HG03175 (cell line): ENCODE measurements around the gene MFSD2B.
A peak's percentile ranks its signal among the peaks of the same experiment; 100 is the strongest.
"Not testable (repeated sequence)": the region's sequence is repeated elsewhere in the genome, so short reads cannot be mapped to it uniquely, and the experiment has no call there.

Experiments used
- ATAC-seq: cut with Tn5 transposase; IDR thresholded peaks from one replicate; pipeline ENCODE4 v1.9.1; 2021; ENCODE audit warnings: mild to moderate bottlenecking, moderate library complexity; ENCODE audit not compliant: unreplicated experiment

The MFSD2B gene

DNA sequence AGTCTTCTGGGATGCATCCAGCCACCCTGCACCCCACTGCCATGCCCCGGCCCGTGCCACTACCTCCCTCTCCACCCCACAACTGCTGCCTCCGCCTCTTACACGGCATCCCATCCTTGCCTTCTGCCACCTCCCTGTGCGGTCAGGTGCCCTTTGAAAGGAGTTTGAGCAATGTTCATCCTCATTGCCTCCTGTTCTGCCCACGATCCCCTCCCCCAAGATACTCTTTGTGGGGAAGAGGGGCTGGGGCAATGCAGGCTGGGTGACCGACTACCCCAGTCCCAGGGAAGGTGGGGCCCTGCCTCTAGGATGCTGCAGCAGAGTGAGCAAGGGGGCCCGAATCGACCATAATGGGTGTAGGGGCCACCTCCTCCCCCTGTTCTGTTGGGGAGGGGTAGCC lies 8.4 kb downstream of the MFSD2B start:
- no peak for ATAC-seq

DNA sequence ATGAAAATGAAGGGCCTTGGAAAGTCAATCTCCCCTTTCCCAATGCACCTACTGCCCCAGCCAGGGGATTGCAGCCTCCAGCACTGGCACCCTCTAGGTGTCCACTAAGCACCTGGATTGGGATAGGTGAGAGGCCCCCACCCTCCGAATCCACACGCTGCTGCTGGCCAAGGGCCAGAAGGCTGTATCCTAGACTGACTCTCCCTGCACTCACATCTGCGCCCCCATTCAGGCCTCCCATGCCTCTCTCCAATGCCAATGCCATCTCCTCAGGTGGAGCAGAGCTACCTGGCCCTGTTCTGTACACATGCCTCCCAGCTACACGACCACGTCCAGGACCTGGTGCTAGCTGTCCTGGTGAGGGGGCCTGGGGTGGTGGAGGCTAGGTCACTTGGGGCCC lies 9.8 kb downstream of the MFSD2B start:
- no peak for ATAC-seq

DNA sequence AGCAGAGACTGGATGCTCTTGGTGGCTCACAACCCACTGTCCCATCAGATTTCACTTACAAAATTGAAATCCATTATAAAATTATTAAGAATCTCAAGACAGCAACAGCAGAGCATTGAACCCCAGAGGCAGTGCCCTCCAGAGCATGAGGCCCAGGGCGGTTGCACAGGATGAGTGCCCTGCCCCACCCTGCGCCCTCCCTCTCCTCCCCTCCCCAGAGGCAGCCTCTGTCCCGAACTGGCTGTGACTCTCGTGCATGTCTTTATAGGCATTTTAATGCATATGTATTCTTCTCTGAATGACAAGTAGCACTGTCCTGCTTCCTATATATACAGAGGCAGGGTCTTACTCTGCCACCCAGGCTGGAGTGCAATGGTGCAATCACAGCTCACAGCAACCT lies 10.4 kb downstream of the MFSD2B start:
- no peak for ATAC-seq

DNA sequence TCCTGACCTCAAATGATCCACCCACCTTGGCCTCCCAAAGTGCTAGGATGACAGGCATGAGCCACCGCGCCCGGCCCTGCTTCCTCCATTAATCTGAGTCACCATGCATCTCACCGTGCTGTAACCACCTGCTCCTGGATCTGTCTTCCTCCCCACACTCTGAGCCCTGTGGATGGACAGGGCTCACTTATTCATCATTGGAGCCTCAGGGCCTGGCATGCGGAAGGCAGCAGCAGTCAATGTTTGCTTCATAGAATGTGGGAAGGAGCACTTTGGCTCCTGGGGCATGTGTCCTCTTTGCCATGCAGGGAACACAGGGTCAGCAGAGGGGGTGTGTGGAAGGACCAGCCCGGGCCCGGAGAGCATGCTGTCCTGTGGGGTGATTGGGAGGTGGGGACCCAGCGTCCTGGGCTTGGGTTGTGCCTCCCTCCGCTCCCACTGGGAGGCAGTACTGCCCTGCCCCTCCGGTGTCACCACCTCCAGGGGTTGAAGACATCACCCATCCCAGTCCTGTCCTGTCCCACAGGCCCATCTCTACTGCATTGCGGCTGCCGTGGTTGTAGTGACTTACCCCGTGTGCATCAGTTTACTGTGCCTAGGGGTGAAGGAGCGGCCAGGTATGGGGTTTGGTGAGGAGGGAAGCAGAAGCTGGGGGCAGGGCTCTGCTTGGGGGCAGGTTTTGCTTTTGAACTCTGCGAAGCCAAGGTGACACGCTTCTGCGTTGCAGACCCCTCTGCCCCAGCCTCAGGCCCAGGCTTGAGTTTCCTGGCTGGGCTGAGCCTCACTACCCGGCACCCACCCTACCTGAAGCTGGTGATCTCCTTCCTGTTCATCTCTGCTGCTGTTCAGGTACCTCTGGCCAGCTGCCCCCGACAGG lies 11.5 kb downstream of the MFSD2B start:
- ATAC-seq = no peak

DNA sequence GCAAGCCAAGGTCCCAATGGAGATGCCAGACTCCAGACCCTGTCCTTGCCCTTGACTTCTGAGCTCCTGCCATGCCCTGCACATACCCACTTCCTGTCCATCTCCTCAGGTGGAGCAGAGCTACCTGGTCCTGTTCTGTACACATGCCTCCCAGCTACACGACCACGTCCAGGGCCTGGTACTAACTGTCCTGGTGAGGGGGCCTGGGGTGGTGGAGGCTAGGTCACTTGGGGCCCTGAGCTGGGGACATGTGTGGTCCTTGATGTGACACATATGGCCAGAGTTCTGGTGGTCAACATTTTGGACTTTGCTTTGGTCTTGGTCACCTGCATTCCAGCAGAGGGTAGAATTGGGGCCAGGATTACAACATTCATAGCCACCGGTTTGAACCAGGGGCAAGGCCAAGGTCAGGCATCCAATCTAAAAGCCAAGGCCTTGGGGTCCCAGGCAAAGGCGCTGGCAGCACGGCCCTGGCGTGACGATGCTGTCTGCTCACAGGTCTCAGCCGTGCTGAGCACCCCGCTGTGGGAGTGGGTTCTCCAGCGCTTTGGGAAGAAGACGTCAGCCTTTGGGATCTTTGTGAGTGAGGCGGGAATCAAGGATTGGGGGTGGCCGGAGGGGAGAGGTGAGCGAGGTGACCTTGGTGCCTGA lies 12.6 kb downstream of the MFSD2B start:
- no peak for ATAC-seq

DNA sequence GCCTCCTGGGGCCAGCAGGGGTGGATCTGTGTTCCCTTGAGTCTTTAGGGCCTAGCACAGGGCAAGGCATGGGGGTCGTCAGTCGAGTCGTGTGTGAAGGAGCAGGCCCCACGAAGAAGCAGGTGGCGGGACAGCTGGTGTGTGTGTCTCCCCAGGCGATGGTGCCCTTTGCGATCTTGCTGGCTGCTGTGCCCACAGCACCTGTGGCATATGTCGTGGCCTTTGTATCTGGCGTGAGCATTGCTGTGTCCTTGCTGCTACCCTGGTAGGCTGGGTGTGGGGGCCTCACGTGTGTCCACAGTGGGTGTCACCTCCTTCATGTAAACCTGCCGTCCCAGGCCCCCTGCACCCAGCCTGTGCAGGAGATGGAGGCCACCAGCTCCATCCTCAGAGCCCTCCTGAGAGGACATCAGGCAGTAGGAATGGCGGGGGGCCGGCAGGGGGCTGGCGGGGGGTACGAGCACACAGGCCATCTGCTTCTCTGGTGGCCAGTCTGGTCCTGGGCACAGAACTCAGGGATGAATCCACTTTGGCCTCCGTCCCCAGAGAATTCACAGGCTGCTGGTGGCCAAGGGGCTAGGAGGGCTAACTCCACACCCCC lies 13.2 kb downstream of the MFSD2B start:
- ATAC-seq = no peak

DNA sequence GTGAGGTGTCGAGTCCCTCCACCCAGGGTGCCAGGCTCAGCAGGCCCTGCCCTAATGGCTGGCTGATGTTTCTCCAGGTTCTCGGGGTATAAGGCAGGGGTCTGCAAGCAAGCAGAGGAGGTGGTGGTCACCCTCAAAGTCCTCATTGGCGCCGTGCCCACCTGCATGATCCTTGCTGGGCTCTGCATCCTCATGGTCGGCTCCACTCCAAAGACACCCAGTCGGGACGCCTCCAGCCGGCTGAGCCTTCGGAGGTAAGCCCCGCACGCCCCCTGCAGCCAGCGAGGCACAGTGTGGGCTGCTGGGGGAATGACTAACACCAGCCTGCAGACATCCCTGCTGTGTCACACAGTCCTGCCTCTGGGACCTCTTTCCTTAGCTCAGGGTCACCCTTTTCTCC lies 14.1 kb downstream of the MFSD2B start:
- no peak for ATAC-seq

DNA sequence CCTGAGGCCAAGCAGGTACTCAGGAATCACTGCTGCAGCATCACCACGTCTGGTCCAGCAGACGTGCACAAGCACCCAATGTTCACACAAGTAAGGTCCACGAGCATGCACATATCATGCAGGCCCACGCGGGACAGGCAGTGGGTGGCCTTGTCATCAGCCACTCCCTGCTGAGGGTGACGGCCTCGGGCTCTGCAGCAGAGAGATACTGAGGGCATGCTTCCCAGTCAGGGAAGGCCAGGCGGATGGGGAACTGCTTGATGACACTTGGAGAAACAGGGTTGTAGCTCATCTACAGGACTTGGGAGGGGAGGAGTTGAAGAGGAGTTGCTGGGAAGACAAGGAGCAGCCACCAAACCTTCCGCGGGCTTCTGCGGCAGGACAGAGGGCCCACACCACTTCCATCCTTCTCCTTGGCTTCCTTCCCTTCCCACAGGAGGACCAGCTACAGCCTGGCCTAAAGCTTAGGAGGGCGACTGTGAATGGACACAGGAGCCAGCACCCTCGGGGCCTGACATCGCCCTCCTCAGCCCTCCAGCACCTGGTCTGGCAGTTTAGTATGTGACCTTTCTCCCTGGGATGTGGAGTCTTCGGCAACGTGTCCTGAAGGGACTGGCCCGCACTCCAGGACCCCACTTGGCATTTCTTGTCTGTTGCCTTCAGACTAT lies 15.2 kb downstream of the MFSD2B start:
- no peak for ATAC-seq

DNA sequence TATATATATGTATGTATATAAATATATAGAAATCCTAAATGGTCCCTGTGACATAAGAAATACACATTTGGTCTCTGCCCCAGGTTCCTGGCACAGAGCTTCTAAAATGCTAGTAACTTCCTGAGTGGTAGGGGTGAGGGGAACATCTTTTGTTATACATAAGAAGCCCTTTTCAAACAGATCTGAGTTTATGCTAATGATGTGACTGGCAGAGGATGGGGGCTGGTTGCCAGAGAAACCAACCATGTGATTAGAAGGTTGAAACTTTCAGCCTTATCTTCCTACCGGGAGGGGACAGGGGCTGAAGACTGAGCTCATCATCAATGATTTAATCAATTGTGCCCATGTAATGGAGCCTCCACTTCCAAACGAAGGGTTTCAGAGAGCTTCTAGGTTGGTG lies 16.3 kb downstream of the MFSD2B start:
- ATAC-seq = no peak

DNA sequence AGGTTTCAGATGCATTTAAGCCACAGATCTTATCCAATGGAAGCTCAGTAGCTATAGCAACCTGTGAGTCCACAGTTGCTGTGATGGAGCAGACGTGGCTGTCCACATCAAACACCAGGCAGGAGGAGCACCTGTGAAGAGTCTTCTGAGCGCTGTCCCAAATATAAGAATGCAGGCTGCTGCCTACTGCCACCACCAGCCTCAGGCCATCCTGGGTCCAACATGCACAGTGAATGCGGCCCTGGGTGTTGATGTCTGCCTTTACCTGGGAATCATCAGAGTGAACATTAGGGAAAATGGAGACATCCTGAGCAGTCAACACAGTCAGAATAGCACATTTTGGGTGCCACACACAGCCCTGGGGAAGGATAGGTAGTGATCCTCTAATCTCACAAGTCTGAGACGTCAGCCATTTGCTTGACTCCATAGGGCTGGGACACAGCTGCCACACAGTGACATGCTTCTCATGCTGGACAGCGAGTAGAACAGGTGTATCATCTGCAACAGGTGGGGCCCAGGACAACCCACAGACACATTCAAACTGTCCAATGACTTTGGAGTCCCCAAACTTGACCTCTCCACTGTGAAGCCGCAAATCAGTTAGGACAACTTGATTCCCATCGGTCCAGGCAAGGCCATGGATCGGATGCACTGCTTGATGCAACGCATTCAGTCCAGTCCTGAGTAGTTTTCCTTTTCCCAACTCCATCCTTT lies 29.1 kb downstream of the MFSD2B start:
- no peak for ATAC-seq

DNA sequence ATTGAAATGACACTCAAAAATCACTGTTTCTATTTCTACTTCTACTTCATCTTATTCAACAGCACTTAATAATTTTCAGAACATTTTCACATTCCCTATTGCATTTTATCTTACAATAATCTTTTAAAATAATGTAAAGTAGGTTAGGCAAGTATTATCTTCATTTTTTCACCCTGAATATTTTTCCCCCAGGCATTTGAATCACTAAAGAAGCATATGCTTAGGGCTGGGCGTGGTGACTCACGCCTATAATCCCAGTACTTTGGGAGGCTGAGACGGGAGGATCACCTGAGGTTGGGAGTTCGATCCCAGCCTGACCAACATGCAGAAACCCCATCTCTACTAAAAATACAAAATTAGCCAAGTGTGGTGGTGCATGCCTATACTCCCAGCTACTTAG lies 30.6 kb downstream of the MFSD2B start:
- no peak for ATAC-seq

DNA sequence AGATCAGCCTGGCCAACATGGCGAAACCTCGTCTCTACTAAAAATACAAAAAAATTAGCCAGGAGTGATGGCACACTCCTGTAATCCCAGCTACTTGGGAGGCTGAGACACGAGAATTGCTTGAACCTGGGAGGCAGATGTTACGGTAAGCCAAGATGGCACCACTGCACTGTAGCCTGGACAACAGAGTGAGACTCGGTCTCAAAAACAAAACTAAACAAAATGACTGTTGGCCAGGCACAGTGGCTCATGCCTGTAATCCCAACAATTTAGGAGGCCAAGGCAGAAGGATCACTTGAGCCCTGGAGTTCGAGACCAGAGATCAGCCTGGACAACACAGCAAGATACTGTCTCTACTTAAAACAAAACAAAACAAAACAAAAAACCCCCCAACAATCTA lies 33.2 kb downstream of the MFSD2B start:
- not testable (repeated sequence) for ATAC-seq

DNA sequence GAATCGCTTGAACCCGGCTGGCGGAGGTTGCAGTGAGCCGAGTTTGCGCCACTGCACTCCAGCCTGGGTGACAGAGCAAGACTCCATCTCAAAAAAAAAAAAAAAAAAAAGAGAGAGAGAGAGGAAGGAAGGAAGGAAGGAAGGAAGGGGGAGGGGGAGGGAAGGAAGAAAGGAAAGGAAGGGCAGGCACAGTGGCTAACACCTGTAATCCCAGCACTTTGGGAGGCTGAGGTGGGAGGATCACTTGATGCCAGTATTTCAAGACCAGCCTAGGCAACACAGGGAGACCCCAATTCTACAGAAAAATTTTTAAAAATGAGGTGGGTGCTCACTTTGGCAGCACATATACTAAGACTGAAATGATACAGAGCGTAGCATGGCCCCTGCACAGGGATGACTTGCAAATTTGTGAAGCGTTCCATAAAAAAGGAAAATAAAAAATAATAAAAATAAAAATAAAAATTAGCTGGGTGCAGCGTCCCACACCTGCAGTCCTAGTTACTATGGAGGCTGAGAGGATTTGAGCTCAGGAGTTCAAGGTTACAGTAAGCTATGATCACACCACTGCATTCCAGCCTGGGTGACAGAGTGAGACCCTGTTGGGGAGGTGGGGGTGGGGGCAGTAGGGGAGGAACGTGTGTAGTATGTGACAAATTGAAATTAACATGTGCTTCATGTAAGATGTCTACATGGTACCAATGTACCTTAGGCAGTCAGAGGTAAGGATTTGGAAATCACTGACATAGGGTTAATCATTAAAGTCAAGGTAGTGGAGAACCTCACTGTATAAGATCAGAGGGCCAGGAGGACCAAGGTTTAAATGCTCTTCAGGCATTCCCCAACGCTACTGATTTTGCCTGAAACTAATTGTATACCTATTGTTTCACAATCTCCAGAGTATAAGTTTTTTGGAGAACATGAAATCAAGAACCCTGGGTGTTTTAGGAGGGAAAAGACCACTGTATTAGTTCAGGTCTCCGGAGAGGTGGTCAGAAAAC lies 35.9 kb downstream of the MFSD2B start:
- ATAC-seq = no peak

DNA sequence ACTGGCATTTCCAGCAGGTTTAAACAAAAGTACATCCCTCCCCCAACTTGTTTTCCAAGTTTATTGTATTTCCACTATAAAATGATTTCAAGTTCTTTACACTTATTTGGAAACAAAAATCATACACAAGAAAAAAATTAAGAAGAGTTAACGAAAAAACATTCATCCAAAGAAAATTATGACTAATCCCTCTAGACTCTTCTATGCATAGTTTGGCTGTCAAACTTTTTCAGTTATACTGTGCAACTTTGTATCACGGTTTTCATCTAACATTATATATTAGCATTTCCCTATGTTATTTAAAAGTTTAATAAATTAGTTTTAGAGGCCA lies 36.7 kb downstream of the MFSD2B start:
- no peak for ATAC-seq

DNA sequence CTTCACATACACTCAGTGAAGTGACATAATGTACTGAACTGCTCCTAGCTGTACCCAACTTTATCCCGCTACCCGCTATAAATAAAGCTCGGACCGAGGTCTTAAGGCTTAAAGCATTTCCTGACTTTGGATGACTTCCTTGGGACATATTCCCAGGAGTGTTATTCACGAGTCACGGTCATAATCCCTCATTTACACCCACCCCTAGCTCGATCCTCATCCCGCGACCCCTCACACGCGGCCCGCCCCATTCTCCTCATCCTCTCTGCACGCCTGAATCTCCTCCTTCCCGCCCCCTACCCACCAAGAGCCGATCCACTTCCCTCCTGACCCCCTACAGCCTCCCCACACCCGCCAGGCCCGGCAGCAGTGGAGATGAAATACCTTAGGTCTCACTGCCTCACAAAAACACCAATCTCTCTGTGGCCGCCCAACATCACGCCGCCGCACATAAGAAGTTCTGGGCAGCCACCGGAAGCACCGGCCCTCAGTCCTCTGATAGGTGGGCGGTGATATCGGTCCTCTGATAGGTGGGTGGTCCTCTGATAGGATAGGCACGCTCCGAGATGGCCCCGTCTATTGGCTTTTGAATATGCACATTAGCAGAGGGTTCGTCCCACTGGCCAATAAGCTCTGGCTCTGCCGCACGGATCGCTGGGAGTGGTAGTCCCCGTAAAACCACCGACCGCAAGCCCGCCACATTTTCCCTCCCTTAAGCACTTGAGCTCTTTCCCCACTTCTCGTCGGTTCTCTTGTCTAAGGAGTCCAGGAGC lies 37.2 kb downstream of the MFSD2B start, which contains the start of gene WDCP:
WDCP (minus strand) TSS at position 462 of the 773 bp plus-strand sequence. CDS start 7,897 bp downstream, outside the sequence.
- peak; percentile 99 for ATAC-seq

DNA sequence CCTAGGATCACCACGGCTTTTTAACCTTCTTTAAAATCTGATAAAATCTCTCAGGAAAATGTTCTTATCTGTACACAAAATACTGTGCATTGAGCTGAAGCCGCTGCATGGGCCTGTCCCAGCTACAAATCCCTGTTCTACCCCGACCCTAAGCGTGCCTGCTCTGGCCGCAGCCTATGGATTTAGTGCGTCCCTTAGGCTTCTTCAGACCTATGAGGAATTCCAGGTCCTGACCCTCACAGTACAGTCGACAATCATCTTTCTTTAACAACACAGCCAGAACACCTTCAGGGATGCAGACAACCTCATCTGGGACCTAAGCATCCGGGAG lies 37.8 kb downstream of the MFSD2B start:
- ATAC-seq = peak; percentile 2

DNA sequence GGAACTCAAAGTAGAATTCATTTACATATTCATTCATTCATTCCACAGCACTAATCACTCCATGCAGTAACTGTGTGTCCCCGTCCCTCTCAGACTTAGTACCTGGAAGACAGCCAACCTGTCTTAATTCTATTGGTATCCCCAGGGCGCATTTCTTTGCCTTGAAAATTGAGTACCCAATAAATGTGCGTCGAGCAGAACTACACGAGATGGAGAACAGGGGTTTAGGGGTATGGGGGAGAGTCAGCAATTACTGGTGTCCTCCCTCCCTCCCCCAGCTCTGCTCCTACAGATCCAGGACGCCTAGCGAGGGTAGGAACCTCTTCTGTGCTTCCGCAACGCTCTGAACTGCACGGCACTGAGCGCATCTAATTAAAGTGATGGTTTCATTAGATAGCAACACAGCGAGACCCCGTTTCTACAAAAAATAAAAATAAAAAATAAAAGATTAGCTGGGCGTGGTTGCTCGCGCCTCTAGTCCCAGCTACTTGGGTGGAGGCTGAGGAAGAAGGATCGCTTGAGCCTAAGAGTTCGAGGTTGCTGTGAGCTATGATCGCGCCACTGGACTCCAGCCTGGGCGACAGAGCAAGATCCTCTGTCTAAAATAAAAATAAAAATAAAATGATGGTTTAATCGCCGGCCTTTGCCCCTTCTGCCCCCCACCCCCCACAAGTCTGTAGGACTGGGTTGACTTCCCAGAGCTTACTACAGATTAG lies 39.0 kb downstream of the MFSD2B start:
- ATAC-seq = no peak

DNA sequence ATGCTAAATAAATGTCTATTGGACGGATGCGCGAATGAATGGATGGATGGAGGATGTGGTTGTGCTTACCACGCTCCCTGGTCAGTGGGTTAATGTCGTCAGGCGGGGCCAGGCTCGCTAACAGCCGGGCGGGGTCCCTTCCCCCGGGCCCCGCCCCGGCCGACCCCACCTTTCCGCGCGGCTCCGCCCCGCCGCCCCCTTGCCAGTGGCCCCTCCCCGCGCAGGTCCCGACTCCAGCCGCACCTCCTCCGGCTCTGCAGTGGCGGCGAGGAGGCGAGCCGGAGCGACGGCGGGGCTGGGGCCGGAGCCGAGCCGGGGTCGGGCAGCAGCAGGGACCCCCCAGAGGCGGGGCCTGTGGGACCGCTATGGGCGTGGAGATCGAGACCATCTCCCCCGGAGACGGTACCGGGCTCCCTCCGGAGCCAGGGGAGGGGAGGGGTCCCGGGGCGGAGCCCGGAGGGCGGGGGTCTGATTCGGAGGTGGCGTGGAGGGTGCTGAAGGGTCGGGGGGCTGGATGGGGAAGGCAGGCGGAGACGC lies 39.7 kb downstream of the MFSD2B start, which contains the start of gene FKBP1B:
FKBP1B (plus strand) TSS at position 257 of the 537 bp plus-strand sequence; CDS start at position 366, 109 bp downstream.
- ATAC-seq = no peak
